Neuronal stem cell (in vitro differentiated cells): ENCODE measurements around the gene TMEM250.

Source experiments
- DNase-seq: peaks from one replicate; pipeline ENCODE4 v3.0.0-alpha.2; 2013; ENCODE audit warnings: low spot score
- H2AFZ ChIP-seq: one replicate; pipeline ENCODE4 v1.6.1; 2013; ENCODE audit warnings: mild to moderate bottlenecking, low read length, inconsistent platforms
- H2AK5ac ChIP-seq: 2 replicates; pipeline ENCODE4 v1.6.1; 2013; ENCODE audit warnings: low read depth, mild to moderate bottlenecking, inconsistent platforms, low read length, moderate library complexity, mixed read lengths
- H2BK120ac ChIP-seq: 2 replicates; pipeline ENCODE4 v1.6.1; 2013; ENCODE audit warnings: low read depth, mild to moderate bottlenecking, inconsistent platforms, low read length, moderate library complexity, mixed read lengths
- H2BK12ac ChIP-seq: one replicate; pipeline ENCODE4 v1.6.1; 2013; ENCODE audit warnings: low read length, inconsistent platforms
- H2BK15ac ChIP-seq: 2 replicates; pipeline ENCODE4 v1.6.1; 2013; ENCODE audit warnings: mild to moderate bottlenecking, low read length, inconsistent platforms, mixed read lengths
- H2BK5ac ChIP-seq: one replicate; pipeline ENCODE4 v1.6.1; 2013; ENCODE audit warnings: inconsistent platforms, mild to moderate bottlenecking, low read length, moderate library complexity
- H3K14ac ChIP-seq: one replicate; pipeline ENCODE4 v1.6.1; 2013; ENCODE audit warnings: low read length, inconsistent platforms
- H3K18ac ChIP-seq: 2 replicates; pipeline ENCODE4 v1.6.1; 2013; ENCODE audit warnings: low read length, inconsistent platforms
- H3K23ac ChIP-seq: 2 replicates; pipeline ENCODE4 v1.6.1; 2013; ENCODE audit warnings: low read depth, mild to moderate bottlenecking, mixed read lengths, low read length, inconsistent platforms; ENCODE audit not compliant: poor library complexity
- H3K27ac ChIP-seq: replicated peaks from 3 replicates; pipeline ENCODE4 v1.5.1; 2013; ENCODE audit warnings: low read length, inconsistent platforms
- H3K27me3 ChIP-seq, 3 experiments: 2 replicates each; pipeline ENCODE4 v1.6.1; 2013; ENCODE audit warnings: low read length in 3 of 3, mild to moderate bottlenecking in 2 of 3, inconsistent platforms in 1 of 3, low read depth in 1 of 3, mixed read lengths in 1 of 3, moderate library complexity in 1 of 3; ENCODE audit not compliant: control insufficient read depth in 3 of 3, insufficient read depth in 3 of 3
- H3K36me3 ChIP-seq, 2 donors: replicated peaks in 1 of 2; 2 replicates each; pipeline ENCODE4 v1.6.1; 2013; ENCODE audit warnings: low read length in 2 of 2; ENCODE audit not compliant: control insufficient read depth in 2 of 2, insufficient read depth in 2 of 2
- H3K4ac ChIP-seq: 2 replicates; pipeline ENCODE4 v1.6.1; 2013; ENCODE audit warnings: inconsistent platforms, mild to moderate bottlenecking, low read length, moderate library complexity
- H3K4me1 ChIP-seq, 2 donors: 1 replicate in 1 of 2; 2 replicates in 1 of 2; pipeline ENCODE4 v1.6.1; 2013; ENCODE audit warnings: low read length in 2 of 2, low read depth in 1 of 2; ENCODE audit not compliant: control insufficient read depth in 2 of 2, insufficient read depth in 1 of 2
- H3K4me2 ChIP-seq: one replicate; pipeline ENCODE4 v1.6.1; 2013; ENCODE audit warnings: mild to moderate bottlenecking, low read length, inconsistent platforms; ENCODE audit not compliant: insufficient read depth, poor library complexity, severe bottlenecking
- H3K4me3 ChIP-seq, 2 donors: 2 replicates each; pipeline ENCODE4 v1.5.1; 2013; ENCODE audit warnings: low read length in 2 of 2, mild to moderate bottlenecking in 2 of 2, inconsistent platforms in 1 of 2, moderate library complexity in 1 of 2
- H3K79me1 ChIP-seq: one replicate; pipeline ENCODE4 v1.6.1; 2013; ENCODE audit warnings: low read depth, mild to moderate bottlenecking, inconsistent platforms, low read length, moderate library complexity
- H3K9ac ChIP-seq: one replicate; pipeline ENCODE4 v1.6.1; 2013; ENCODE audit warnings: mild to moderate bottlenecking, low read depth, low read length, inconsistent platforms; ENCODE audit not compliant: poor library complexity
- H3K9me3 ChIP-seq, 2 donors: replicated peaks in 1 of 2; 2 replicates each; pipeline versions ENCODE3 to v1.6.1; 2013; ENCODE audit warnings: low read length in 2 of 2, mild to moderate bottlenecking in 2 of 2, inconsistent platforms in 1 of 2, low read depth in 1 of 2, mixed read lengths in 1 of 2, moderate library complexity in 1 of 2; ENCODE audit not compliant: control insufficient read depth in 2 of 2, insufficient read depth in 1 of 2
- H4K8ac ChIP-seq: one replicate; pipeline ENCODE4 v1.6.1; 2013; ENCODE audit warnings: low read depth, mild to moderate bottlenecking, inconsistent platforms, low read length, moderate library complexity
- H4K91ac ChIP-seq: one replicate; pipeline ENCODE4 v1.6.1; 2013; ENCODE audit warnings: low read length, low read depth, mild to moderate bottlenecking, inconsistent platforms; ENCODE audit not compliant: poor library complexity
- WGBS, 2 donors: extraction: QIAGEN DNeasy Blood & Tissue Kit; methylation state at CpG; one replicate each; pipeline ENCODE4 v1.1.7; 2013; ENCODE audit warnings: missing lambda C conversion rate in 2 of 2, mixed read lengths in 1 of 2; ENCODE audit not compliant: insufficient read length in 2 of 2, insufficient replicate concordance in 1 of 2; ENCODE audit errors: extremely low coverage in 2 of 2; 5-methylcytosine and 5-hydroxymethylcytosine counted together

The TMEM250 gene

DNA sequence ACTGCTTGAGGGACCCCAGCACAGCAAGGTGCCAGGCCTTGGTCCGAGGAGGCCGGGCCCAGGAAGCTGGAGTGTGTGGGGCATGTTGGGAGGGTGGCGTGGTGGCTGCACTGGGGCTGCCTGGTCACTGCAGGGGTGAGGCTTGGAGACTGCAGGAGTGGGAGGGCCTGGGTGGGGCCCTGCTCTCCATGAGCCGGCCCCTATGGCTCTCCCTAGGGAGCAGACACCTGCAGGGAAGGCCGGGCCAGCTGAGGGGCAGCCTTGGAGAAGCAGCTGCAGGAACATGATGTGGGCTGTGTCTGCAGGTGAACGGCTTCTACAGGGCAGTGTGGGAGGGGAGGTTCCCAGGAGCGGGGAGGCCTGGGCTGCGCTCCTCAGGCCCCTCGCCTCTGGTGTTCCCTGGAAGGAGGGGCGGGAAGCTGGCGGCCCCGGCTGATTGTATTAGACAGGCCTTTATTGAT lies 41.7 kb upstream of the TMEM250 start:
- peaks cover 2 to 11% of the 10 kb centered on the region in 2 donors for H3K4me1 ChIP-seq

DNA sequence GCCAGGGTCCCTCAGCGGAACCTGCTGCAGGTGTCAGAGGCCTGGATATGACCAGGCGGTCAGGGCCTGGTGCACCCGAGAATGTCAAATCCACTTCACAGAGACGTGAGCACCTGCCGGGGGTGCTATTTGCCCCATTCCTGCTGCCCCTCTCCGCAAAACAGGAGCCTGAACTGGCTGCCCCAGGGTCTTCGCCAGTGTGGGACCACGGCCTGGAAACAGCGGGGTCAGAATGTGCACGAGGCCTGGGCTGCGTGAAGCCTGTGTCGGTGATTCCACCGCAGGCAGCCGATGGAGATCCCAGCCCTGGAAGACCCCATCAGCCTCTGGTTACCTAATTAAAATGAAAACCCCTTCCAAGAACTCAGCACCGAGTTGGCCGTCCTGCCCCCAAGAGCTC lies 41.2 kb upstream of the TMEM250 start:
- H3K18ac ChIP-seq = peak overlapping the region; percentile 96
- H3K4ac ChIP-seq = peak overlapping the region; percentile 20
- peak overlapping the region; percentile 26 for H3K27ac ChIP-seq
- DNase-seq = no peak
- peak overlapping the region; percentile 57 for H3K23ac ChIP-seq
- peaks cover 0 to 2% of the 10 kb centered on the region in 2 donors for H3K9me3 ChIP-seq
- H4K8ac ChIP-seq = no peak overlapping the region
- no peak overlapping the region for H3K14ac ChIP-seq
- peaks cover 5% of the 10 kb centered on the region for H3K79me1 ChIP-seq
- H2BK5ac ChIP-seq = peak overlapping the region; percentile 95
- peak overlapping the region; percentile 100 for H2BK12ac ChIP-seq
- peak overlapping the region; percentile 72 for H2BK120ac ChIP-seq
- no CpG with 5 or more reads among the region's 16 CpGs for WGBS, 2 donors
- H2BK15ac ChIP-seq = peak overlapping the region; percentile 99
- H3K4me2 ChIP-seq = no peak overlapping the region
- H2AK5ac ChIP-seq = peak overlapping the region; percentile 92
- no peak overlapping the region for H3K4me3 ChIP-seq
- H3K4me1 ChIP-seq = peaks cover 2 to 11% of the 10 kb centered on the region in 2 donors
- H3K27me3 ChIP-seq = peaks cover 0 to 63% (median 0%) of the 10 kb centered on the region in 3 experiments
- peak overlapping the region; percentile 85 for H4K91ac ChIP-seq
- no peak overlapping the region for H2AFZ ChIP-seq
- H3K36me3 ChIP-seq = no peaks in the 10 kb centered on the region
- H3K9ac ChIP-seq = no peak overlapping the region

More for the DNA sequence above, 41.7 kb upstream of the TMEM250 start:
- Histone ChIP-seq H2BK120ac (peak overlapping the region; percentile 72), H3K9me3 (peaks cover 0 to 2% of the 10 kb centered on the region in 2 donors), H3K27me3 (peaks cover 0 to 58% (median 0%) of the 10 kb centered on the region in 3 experiments), H3K79me1 (peaks cover 5% of the 10 kb centered on the region), H3K36me3 (no peaks in the 10 kb centered on the region), H3K4me2 (peak overlapping the region; percentile 11), H2BK12ac (peak overlapping the region; percentile 100), H3K4me3 (no peak overlapping the region), H2BK15ac (peak overlapping the region; percentile 99), H3K23ac (peak overlapping the region; percentile 57), H3K4ac (peak overlapping the region; percentile 76), H2AFZ (peak overlapping the region; percentile 22), H2AK5ac (peak overlapping the region; percentile 92), H3K18ac (peak overlapping the region; percentile 96), H3K27ac (peak overlapping the region; percentile 26), H3K9ac (peak overlapping the region; percentile 81), H2BK5ac (peak overlapping the region; percentile 95), H4K91ac (no peak overlapping the region), H4K8ac (no peak overlapping the region), H3K14ac (no peak overlapping the region)
- no CpG with 5 or more reads among the region's 12 CpGs for WGBS, 2 donors
- no peak for DNase-seq

DNA sequence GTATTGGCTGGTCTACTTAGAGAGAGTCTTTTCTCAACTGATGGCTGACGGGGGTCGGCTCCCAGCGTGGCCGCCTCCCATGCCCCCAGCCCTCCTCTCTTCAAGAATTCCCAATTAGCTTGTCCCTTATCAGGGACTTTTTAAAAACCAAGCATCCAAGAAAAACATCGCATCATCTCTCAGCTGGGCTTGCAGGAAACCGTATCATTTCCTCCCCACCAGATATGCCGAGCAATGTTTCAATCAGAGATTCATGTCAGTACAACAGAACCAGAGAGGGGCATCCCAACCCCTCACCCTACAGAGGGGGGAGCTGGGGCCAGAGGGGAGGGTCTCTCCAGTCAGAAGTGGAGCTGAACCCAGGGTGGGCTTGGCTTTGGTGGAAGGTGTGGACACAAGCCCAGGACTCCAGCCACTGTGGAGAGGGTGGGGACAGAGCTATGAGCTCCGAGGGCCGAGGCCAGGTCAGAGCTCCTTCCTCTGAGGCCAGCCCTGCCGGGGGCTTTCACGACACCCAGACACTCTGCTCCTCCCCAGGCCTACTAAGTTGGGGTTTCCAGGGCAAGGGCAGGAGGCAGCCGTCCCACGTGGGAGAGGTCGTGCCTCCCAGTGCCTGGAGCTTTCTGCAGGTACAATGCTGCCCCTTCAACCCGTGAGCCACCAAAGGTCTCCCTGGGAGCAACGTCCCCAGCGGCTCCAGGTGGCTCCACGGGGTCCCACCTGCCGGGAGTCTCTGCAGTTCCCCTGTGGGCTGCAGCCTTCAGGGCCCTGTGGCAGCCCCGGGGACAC lies 39.0 kb upstream of the TMEM250 start:
- Histone ChIP-seq H3K14ac (peak overlapping the region; percentile 26), H3K23ac (no peak overlapping the region), H3K4me3 (no peak overlapping the region), H3K18ac (peak overlapping the region; percentile 35), H3K27ac (no peak overlapping the region), H2BK5ac (no peak overlapping the region), H2AFZ (no peak overlapping the region), H3K27me3 (peaks cover 0 to 70% (median 0%) of the 10 kb centered on the region in 3 experiments), H2BK12ac (no peak overlapping the region), H3K9ac (no peak overlapping the region), H3K9me3 (no peaks in the 10 kb centered on the region), H3K4ac (peak overlapping the region; percentile 37), H2AK5ac (peak overlapping the region; percentile 78), H3K36me3 (no peaks in the 10 kb centered on the region), H3K4me2 (no peak overlapping the region), H4K8ac (no peak overlapping the region), H4K91ac (no peak overlapping the region), H3K4me1 (peaks cover 2 to 11% of the 10 kb centered on the region in 2 donors), H3K79me1 (peaks cover 5% of the 10 kb centered on the region), H2BK15ac (peak overlapping the region; percentile 58), H2BK120ac (peak overlapping the region; percentile 28)
- WGBS, 2 donors = no CpG with 5 or more reads among the region's 20 CpGs
- no peak for DNase-seq
